C4-2B (cell line): ENCODE measurements around the gene SLC48A1.

Experiments
- H3K27ac ChIP-seq: fragments of 450-650 bp; 2 replicates; pipeline ENCODE4 v1.5.1; 2017
- CTCF ChIP-seq: fragments of 450-650 bp; conservative IDR thresholded peaks from 2 replicates; pipeline ENCODE4 v1.5.1; 2017; ENCODE audit warnings: mild to moderate bottlenecking
- ZFX ChIP-seq: fragments of 450-650 bp; IDR thresholded peaks from 2 replicates; pipeline ENCODE4 v1.6.1; 2017

SLC48A1 gene

GRCh38 chr12:47818467-47819137 is 45.6 kb downstream of the SLC48A1 start:
- TF ChIP-seq ZFX (no peak), CTCF (no peak)

GRCh38 chr12:47819138-47819895 is 46.3 kb downstream of the SLC48A1 start:
- TF ChIP-seq CTCF (no peak; the same call in 1 of the 2 replicates), ZFX (peak; percentile 91)
- H3K27ac ChIP-seq: peak overlapping the region; percentile 85

More at GRCh38 chr12:47818467-47819137, 45.6 kb downstream of the SLC48A1 start:
- peak overlapping the region; percentile 85 for H3K27ac ChIP-seq

GRCh38 chr12:47819896-47820630 is 47.0 kb downstream of the SLC48A1 start, which contains the start of gene HDAC7:
Gene HDAC7, minus strand, starts transcription at chr12:47819903. Its CDS starts 118 bp downstream, at chr12:47819785.
- H3K27ac ChIP-seq: peak within 1 kb of the TSS; percentile 85
- TF ChIP-seq ZFX (no peak), CTCF (no peak)

GRCh38 chr12:47820631-47821345 is 47.8 kb downstream of the SLC48A1 start:
- no peak for TF ChIP-seq CTCF
- no peak for TF ChIP-seq ZFX
- peak overlapping the region; percentile 85 for H3K27ac ChIP-seq

- no peak for TF ChIP-seq CTCF
- TF ChIP-seq ZFX: no peak
- H3K27ac ChIP-seq: peak overlapping the region; percentile 85; the same call in 1 of the 2 replicates
These were observed 48.3 kb downstream of the SLC48A1 start for GRCh38 chr12:47821346-47821706.

GRCh38 chr12:47822401-47822800 is 49.4 kb downstream of the SLC48A1 start:
- no peak overlapping the region for H3K27ac ChIP-seq
- TF ChIP-seq ZFX (no peak), CTCF (no peak)
